Endothelial cell of umbilical vein (primary cell): ENCODE measurements around the gene KIAA0825. TPM values are rescaled to one million over a fixed set of nuclear protein-coding genes. Genes with fewer than 3 reads are reported as not detected.

Experiments
- BruUV-seq: library from RNA; stranded (reverse); fragments of 400-500 nt; replicated peaks from 2 replicates; lab custom pipeline; 2021; lab: Mats Ljungman, UMichigan
- CTCF ChIA-PET: fragments of 300-600, 350-600 bp; sonication (Branson Sonifier 250); formaldehyde crosslinking; loops from one replicate; lab custom pipeline; 2021; ENCODE audit warnings: antibody characterized with exemption, inconsistent platforms; lab: Charles Lee
- POLR2A ChIA-PET: fragments of 300-600, 350-600 bp; sonication (Branson Sonifier 250); formaldehyde crosslinking; loops from one replicate; lab custom pipeline; 2021; ENCODE audit warnings: antibody characterized with exemption, inconsistent platforms; lab: Charles Lee
- DNase-seq: peaks from one replicate; pipeline ENCODE4 v3.0.0-alpha.2; 2011; ENCODE audit warnings: low read depth, low spot score
- FAIRE-seq: peaks from 2 replicates; lab custom pipeline; 2011; peaks lifted over from hg19 to GRCh38; lab: Jason Lieb, UNC
- H2AFZ ChIP-seq: 2 replicates; pipeline ENCODE4 v1.6.0; 2012; ENCODE audit warnings: low read depth, low read length, control low read depth, inconsistent platforms
- H3K27ac ChIP-seq: 2 replicates; pipeline ENCODE4 v1.5.1; 2011; ENCODE audit warnings: low read depth, mild to moderate bottlenecking, control low read depth, low read length, moderate library complexity; ENCODE audit not compliant: insufficient read depth
- H3K27me3 ChIP-seq, 2 experiments: 2 replicates each; pipeline versions ENCODE4 v1.6.0 to v1.6.1; 2011; ENCODE audit warnings: low read length in 2 of 2, mixed read lengths in 1 of 2; ENCODE audit not compliant: control insufficient read depth in 2 of 2, insufficient read depth in 2 of 2
- H3K36me3 ChIP-seq, 2 experiments: 2 replicates in 1 of 2; 3 replicates in 1 of 2; pipeline ENCODE4 v1.5.1; 2011; ENCODE audit warnings: low read length in 2 of 2, mild to moderate bottlenecking in 1 of 2, moderate library complexity in 1 of 2; ENCODE audit not compliant: control insufficient read depth in 2 of 2, insufficient read depth in 2 of 2; ENCODE audit errors: extremely low read depth in 1 of 2
- H3K4me1 ChIP-seq: 3 replicates; pipeline ENCODE4 v1.5.1; 2011; ENCODE audit warnings: mild to moderate bottlenecking, low read length; ENCODE audit not compliant: control insufficient read depth, insufficient read depth; ENCODE audit errors: extremely low read depth
- H3K4me2 ChIP-seq: 2 replicates; pipeline ENCODE4 v1.6.1; 2011; ENCODE audit warnings: low read length, control low read depth, mixed read lengths; ENCODE audit not compliant: insufficient read depth
- H3K4me3 ChIP-seq, 3 experiments: fragments of 200-600 bp in 1 of 3; sonication (generic), shearing (Covaris generic) in 1 of 3; replicated peaks in 1 of 3; 2 replicates each; pipeline ENCODE4 v1.5.1; 2011 to 2016; ENCODE audit warnings: control low read depth in 3 of 3, low read length in 3 of 3, mild to moderate bottlenecking in 2 of 3, inconsistent platforms in 1 of 3, low read depth in 1 of 3, moderate library complexity in 1 of 3; ENCODE audit not compliant: insufficient read depth in 1 of 3
- H3K79me2 ChIP-seq: 2 replicates; pipeline ENCODE4 v1.6.0; 2012; ENCODE audit warnings: low read length, inconsistent platforms; ENCODE audit not compliant: control insufficient read depth, insufficient read depth
- H3K9ac ChIP-seq: replicated peaks from 2 replicates; pipeline ENCODE3; 2011; ENCODE audit warnings: low read length, control low read depth; ENCODE audit not compliant: insufficient read depth; ENCODE audit errors: extremely low read depth
- H3K9me1 ChIP-seq: replicated peaks from 3 replicates; pipeline ENCODE4 v1.6.0; 2011; ENCODE audit warnings: mild to moderate bottlenecking, low read length; ENCODE audit not compliant: control insufficient read depth, insufficient read depth; ENCODE audit errors: extremely low read depth
- H3K9me3 ChIP-seq: replicated peaks from 2 replicates; pipeline ENCODE4 v1.5.1; 2012; ENCODE audit warnings: low read length, inconsistent platforms; ENCODE audit not compliant: control insufficient read depth, insufficient read depth
- H4K20me1 ChIP-seq: replicated peaks from 2 replicates; pipeline ENCODE3; 2011; ENCODE audit warnings: mild to moderate bottlenecking, low read length; ENCODE audit not compliant: control insufficient read depth, insufficient read depth; ENCODE audit errors: extremely low read depth
- EZH2 ChIP-seq: IDR thresholded peaks from 2 replicates; pipeline ENCODE4 v1.6.1; 2012; ENCODE audit warnings: borderline replicate concordance, low read depth, mild to moderate bottlenecking, moderate library complexity, low read length, inconsistent platforms; ENCODE audit not compliant: severe bottlenecking
- FOS ChIP-seq: IDR thresholded peaks from 2 replicates; pipeline ENCODE4 v1.6.1; 2011; ENCODE audit warnings: mild to moderate bottlenecking, low read length, moderate library complexity, borderline replicate concordance; ENCODE audit not compliant: insufficient read depth
- GATA2 ChIP-seq: IDR thresholded peaks from 2 replicates; pipeline ENCODE4 v1.7.0; 2011; ENCODE audit warnings: low read depth, mild to moderate bottlenecking, moderate library complexity, mixed read lengths, low read length; ENCODE audit not compliant: insufficient read length, insufficient read depth
- JUN ChIP-seq: IDR thresholded peaks from 2 replicates; pipeline ENCODE4 v1.6.1; 2011; ENCODE audit warnings: borderline replicate concordance, low read depth; ENCODE audit not compliant: insufficient read length, insufficient read depth
- MYC ChIP-seq: IDR thresholded peaks from one replicate; pipeline ENCODE4 v1.6.1; 2011; ENCODE audit warnings: mild to moderate bottlenecking, low read depth, low read length
- POLR2A ChIP-seq: IDR thresholded peaks from 2 replicates; pipeline ENCODE4 v1.6.1; 2012; ENCODE audit warnings: low read depth, mild to moderate bottlenecking, control low read depth, low read length
- POLR2AphosphoS5 ChIP-seq: IDR thresholded peaks from 2 replicates; pipeline ENCODE4 v1.6.1; 2012; ENCODE audit warnings: low read depth, mild to moderate bottlenecking, control low read depth, low read length, moderate library complexity; ENCODE audit not compliant: insufficient read depth
- dilution Hi-C: fragments of 300-500 bp; cut with MboI; formaldehyde crosslinking; loops from one replicate; pipeline ENCODE4 v1.15.0; 2019; ENCODE audit warnings: low sequenced_read_pairs; ENCODE audit not compliant: extremely low pct_ligation_motif_present
- intact Hi-C: fragments of 100-400 bp; cut with micrococcal nuclease; formaldehyde crosslinking; loops from one replicate; pipeline ENCODE4 v1.10.0; 2022
- polyA plus RNA-seq, 4 experiments: library from polyadenylated mRNA; depleted of rRNA in 3 of 4; stranded (reverse) in 3 of 4; unstranded in 1 of 4; fragments of >200 nt; gene quantifications; 2 replicates each; pipeline versions ENCODE4 v1.2.1 to v1.2.3, GENCODE V29; 2011 to 2012; ENCODE audit warnings: missing spikeins in 1 of 4
- total RNA-seq: library from RNA; stranded (reverse); gene quantifications from 2 replicates; pipeline ENCODE4 v1.2.3, GENCODE V29; 2021
- TF ChIP-seq, protein P1 (sequence below): IDR thresholded peaks from 2 replicates; pipeline ENCODE4 v1.6.1; 2011; ENCODE audit not compliant: insufficient read depth, insufficient read length
- TF ChIP-seq, protein P2 (sequence below), 2 donors: IDR thresholded peaks; 1 replicate in 1 of 2; 2 replicates in 1 of 2; pipeline ENCODE4 v1.5.1; 2011; ENCODE audit warnings: low read length in 2 of 2, mild to moderate bottlenecking in 2 of 2, moderate library complexity in 2 of 2, control low read depth in 1 of 2, inconsistent platforms in 1 of 2, low read depth in 1 of 2; ENCODE audit not compliant: insufficient read depth in 1 of 2; ENCODE audit errors: extremely low read depth in 1 of 2

The KIAA0825 gene
- total and polyA plus RNA-seq, 2 donors (not counting 3 experiments of a cell fraction or from before 2014, with no cell fraction given), result 0.15 to 1.1 TPM

DNA sequence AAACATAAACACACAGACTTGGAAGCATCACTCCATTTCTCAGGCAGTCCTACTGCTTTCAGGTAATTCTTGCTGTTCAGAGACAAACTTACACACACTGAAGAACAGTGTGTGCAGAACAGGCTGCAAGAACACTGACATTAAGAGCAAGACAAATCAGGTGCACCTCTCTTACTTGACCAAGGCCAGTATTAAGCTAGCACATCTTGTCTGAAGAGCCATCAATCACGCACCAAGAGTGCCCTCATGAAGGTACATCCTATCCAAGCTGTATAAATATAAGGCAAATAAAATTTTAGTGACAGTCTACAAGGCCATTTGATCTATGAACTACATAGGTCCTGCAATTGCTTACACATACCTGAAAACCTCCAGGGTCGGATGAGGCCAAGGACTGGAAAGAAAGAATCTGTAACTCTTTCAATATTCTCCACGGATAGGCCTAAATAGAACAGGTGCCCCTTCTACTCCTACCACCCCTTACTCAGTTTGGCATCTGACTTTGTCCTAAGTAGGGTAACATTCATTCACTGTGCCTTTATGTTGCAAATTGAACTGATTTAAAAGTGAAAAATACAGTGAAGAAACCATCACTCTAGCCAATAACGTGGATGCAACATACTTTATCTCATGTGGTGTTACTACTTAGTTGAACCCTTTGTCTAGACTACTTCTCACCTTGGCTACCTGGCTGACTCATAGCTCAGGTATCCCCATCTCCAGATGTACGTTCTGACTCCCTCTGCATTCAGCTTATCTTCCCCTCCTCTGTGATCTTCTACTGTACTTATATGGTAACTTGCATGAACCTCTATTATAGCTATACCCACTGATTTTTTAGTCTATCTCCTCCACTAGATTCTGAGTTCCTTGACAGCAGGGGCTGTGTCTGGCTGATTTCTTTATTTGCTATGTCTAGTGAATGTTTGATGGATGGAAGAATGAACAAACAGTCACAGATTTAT is 256.3 kb downstream of the KIAA0825 start:
- dilution Hi-C loops, result no loop called here
- Histone ChIP-seq H3K4me3 (no peak overlapping the region), H3K4me2 (no peak overlapping the region), H3K27me3 (no peaks in the 10 kb centered on the region), H3K36me3 (no peaks in the 10 kb centered on the region), H3K27ac (no peak overlapping the region), H4K20me1 (no peaks in the 10 kb centered on the region), H3K9me1 (no peaks in the 10 kb centered on the region), H3K4me1 (no peaks in the 10 kb centered on the region), H3K9ac (no peak overlapping the region), H2AFZ (no peak overlapping the region), H3K79me2 (no peaks in the 10 kb centered on the region), H3K9me3 (no peaks in the 10 kb centered on the region)
- ChIA-PET CTCF (interaction anchor here (1.5 kb wide), 1 partner anchor 14 kb away, joined by 5 read pairs; no protein-coding TSS in a partner anchor), POLR2A (no interaction called here)
- FAIRE-seq (no peak), DNase-seq (no peak)
- intact Hi-C loops, result no loop called here
- no peak for TF ChIP-seq EZH2
- TF ChIP-seq, protein P1, sequence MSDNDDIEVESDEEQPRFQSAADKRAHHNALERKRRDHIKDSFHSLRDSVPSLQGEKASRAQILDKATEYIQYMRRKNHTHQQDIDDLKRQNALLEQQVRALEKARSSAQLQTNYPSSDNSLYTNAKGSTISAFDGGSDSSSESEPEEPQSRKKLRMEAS, result no peak
- TF ChIP-seq, protein P2, sequence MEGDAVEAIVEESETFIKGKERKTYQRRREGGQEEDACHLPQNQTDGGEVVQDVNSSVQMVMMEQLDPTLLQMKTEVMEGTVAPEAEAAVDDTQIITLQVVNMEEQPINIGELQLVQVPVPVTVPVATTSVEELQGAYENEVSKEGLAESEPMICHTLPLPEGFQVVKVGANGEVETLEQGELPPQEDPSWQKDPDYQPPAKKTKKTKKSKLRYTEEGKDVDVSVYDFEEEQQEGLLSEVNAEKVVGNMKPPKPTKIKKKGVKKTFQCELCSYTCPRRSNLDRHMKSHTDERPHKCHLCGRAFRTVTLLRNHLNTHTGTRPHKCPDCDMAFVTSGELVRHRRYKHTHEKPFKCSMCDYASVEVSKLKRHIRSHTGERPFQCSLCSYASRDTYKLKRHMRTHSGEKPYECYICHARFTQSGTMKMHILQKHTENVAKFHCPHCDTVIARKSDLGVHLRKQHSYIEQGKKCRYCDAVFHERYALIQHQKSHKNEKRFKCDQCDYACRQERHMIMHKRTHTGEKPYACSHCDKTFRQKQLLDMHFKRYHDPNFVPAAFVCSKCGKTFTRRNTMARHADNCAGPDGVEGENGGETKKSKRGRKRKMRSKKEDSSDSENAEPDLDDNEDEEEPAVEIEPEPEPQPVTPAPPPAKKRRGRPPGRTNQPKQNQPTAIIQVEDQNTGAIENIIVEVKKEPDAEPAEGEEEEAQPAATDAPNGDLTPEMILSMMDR (IDR thresholded peaks at IDR 0.05; ENCODE audit: extremely low read depth in 1 of 2, insufficient read depth in 1 of 2, low read depth in 1 of 2, low read length in 2 of 2), result no peak
- TF ChIP-seq MYC, result no peak
- TF ChIP-seq POLR2A, result no peak
- no peak for TF ChIP-seq JUN
- TF ChIP-seq FOS, result no peak
- no peak for TF ChIP-seq POLR2AphosphoS5
- TF ChIP-seq GATA2, result no peak
- BruUV-seq, result no TSS peak
